ENCODE data around the gene TAF3. TPM values are rescaled to one million over a fixed set of nuclear protein-coding genes. Genes with fewer than 3 reads are reported as not detected.

Gene TAF3
- polyA plus RNA-seq, 1 of the 3 experiments (the other 2 are of a cell fraction) = 2.4 TPM

- H3K9ac ChIP-seq = no peak overlapping the region
- H3K27ac ChIP-seq (ENCODE audit: low read depth in 2 of 2, low read length in 1 of 2) = no peak overlapping the region
- 92% methylated on average over 17 of the region's 31 CpGs for WGBS (ENCODE audit: low lambda C conversion rate)
- ChIA-PET POLR2A (no interaction called here), CTCF (no interaction called here)
- H3K4me1 ChIP-seq (ENCODE audit: control insufficient read depth in 1 of 2, insufficient read depth in 2 of 2, low read depth in 1 of 2, low read length in 1 of 2) = peaks cover 8 to 18% of the 10 kb centered on the region in 2 experiments; a peak in 3 of 4 replicates
- H3K4me2 ChIP-seq = no peak overlapping the region
- no peaks in the 10 kb centered on the region for H3K9me3 ChIP-seq
- no peaks in the 10 kb centered on the region for H3K9me2 ChIP-seq
- no peak overlapping the region for H2AFZ ChIP-seq (ENCODE audit: low read depth)
- H3K36me3 ChIP-seq (replicated peaks in 1 of 2; ENCODE audit: control insufficient read depth in 1 of 2, insufficient read depth in 2 of 2, low read length in 1 of 2) = no peaks in the 10 kb centered on the region
- no peaks in the 10 kb centered on the region for H3F3A ChIP-seq (replicated peaks; ENCODE audit: insufficient read depth)
- DNase-seq = peak; percentile 25
- no peak overlapping the region for H3K4me3 ChIP-seq (ENCODE audit: low read depth in 2 of 2, low read length in 1 of 2)
- no peaks in the 10 kb centered on the region for H3K27me3 ChIP-seq (ENCODE audit: insufficient read depth)
- H3K79me2 ChIP-seq (ENCODE audit: insufficient read depth) = peaks cover 33% of the 10 kb centered on the region
- TF ChIP-seq TCF12 (IDR thresholded peaks at IDR 0.05) = no peak
- no peak for TF ChIP-seq USF1 (IDR thresholded peaks at IDR 0.05; ENCODE audit: borderline replicate concordance, low read depth)
- no peak for TF ChIP-seq RAD21 (IDR thresholded peaks at IDR 0.05; ENCODE audit: low read length)
- no peak for TF ChIP-seq EP300 (IDR thresholded peaks at IDR 0.05; ENCODE audit: borderline replicate concordance in 1 of 2, low read depth in 1 of 2, low read length in 1 of 2)
- H4K20me1 ChIP-seq (ENCODE audit: insufficient read depth) = no peaks in the 10 kb centered on the region
Observed at GRCh38 chr10:8043569-8044306, 225.4 kb downstream of the TAF3 start.

GRCh38 chr10:8044331-8044907, 226.1 kb downstream of the TAF3 start:
- ChIA-PET POLR2A (interaction anchor here (1.5 kb wide), 1 partner anchor 73 kb away, joined by 3 read pairs; no protein-coding TSS in a partner anchor), CTCF (interaction anchor here (1.0 to 1.8 kb wide), 3 partner anchors 11 to 1196 kb away, joined by 3 to 5 read pairs (median 4); no protein-coding TSS in a partner anchor)
- TF ChIP-seq NRF1 (IDR thresholded peaks at IDR 0.05; ENCODE audit: low read depth, low read length) (no peak), RCOR1 (IDR thresholded peaks at IDR 0.05; ENCODE audit: low read length) (no peak), MXI1 (IDR thresholded peaks at IDR 0.05; ENCODE audit: low read depth, low read length) (no peak), USF1 (IDR thresholded peaks at IDR 0.05; ENCODE audit: borderline replicate concordance, low read depth) (no peak), MEF2A (IDR thresholded peaks at IDR 0.05; ENCODE audit: borderline replicate concordance, low read depth) (no peak), ZBTB33 (IDR thresholded peaks at IDR 0.05; ENCODE audit: borderline replicate concordance, low read depth) (no peak), CTCF (IDR thresholded peaks at IDR 0.05) (no peak), FOXM1 (IDR thresholded peaks at IDR 0.05; ENCODE audit: low read depth) (no peak)
- peak; percentile 68 for DNase-seq
- H2AFZ ChIP-seq (ENCODE audit: low read depth) = peak overlapping the region; percentile 82; the same call in 1 of the 2 replicates
- H3K27me3 ChIP-seq (ENCODE audit: insufficient read depth) = no peaks in the 10 kb centered on the region
- H4K20me1 ChIP-seq (ENCODE audit: insufficient read depth) = no peaks in the 10 kb centered on the region
- peak overlapping the region in 1 of 2 experiments; percentile 98; a peak in 2 of 4 replicates for H3K27ac ChIP-seq (ENCODE audit: low read depth in 2 of 2, low read length in 1 of 2)
- H3K79me2 ChIP-seq (ENCODE audit: insufficient read depth) = peaks cover 40% of the 10 kb centered on the region
- no peaks in the 10 kb centered on the region for H3F3A ChIP-seq (replicated peaks; ENCODE audit: insufficient read depth)
- H3K4me2 ChIP-seq = peak overlapping the region; percentile 98
- peaks cover 8 to 18% of the 10 kb centered on the region in 2 experiments; a peak in 3 of 4 replicates for H3K4me1 ChIP-seq (ENCODE audit: control insufficient read depth in 1 of 2, insufficient read depth in 2 of 2, low read depth in 1 of 2, low read length in 1 of 2)
- no peak overlapping the region for H3K9ac ChIP-seq
- no peaks in the 10 kb centered on the region for H3K9me2 ChIP-seq
- WGBS (ENCODE audit: low lambda C conversion rate) = 60% methylated on average over 12 of the region's 12 CpGs
- peak overlapping the region; percentile 86 to 92 for H3K4me3 ChIP-seq (ENCODE audit: low read depth in 2 of 2, low read length in 1 of 2)
- H3K9me3 ChIP-seq = no peaks in the 10 kb centered on the region
- no peaks in the 10 kb centered on the region for H3K36me3 ChIP-seq (replicated peaks in 1 of 2; ENCODE audit: control insufficient read depth in 1 of 2, insufficient read depth in 2 of 2, low read length in 1 of 2)
